Measurements from ENCODE around the gene TNK2. TPM values are rescaled to one million over a fixed set of nuclear protein-coding genes. Genes with fewer than 3 reads are reported as not detected.
"Not testable (repeated sequence)": the region's sequence is repeated elsewhere in the genome, so short reads cannot be mapped to it uniquely, and the experiment has no call there.

Gene TNK2
- polyA plus RNA-seq, 1 donor (not counting 4 experiments of a cell fraction or from before 2014, with no cell fraction given) = 15.8 TPM

DNA sequence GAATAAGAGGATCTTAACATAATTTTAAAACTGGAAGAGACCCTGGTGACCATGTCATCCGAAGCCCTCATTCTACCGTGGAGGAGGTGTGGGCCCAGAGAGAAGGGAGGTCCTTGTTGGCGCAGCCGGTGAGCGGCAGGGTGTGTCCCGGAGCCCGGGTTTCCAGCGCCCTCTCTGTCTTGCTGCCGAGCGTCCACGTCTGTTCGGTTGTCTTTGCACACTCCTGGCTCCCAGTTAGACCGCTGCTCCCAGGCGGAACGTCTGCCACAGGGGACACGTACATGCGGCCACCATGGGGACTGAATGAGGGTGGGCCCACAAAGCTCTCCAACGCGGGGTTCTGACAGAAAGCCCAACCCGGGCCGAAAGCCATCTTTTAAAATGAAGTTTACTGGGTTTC, 90.0 kb downstream of the TNK2 start:
- DNase-seq (ENCODE audit: low read depth, low spot score) = no peak
- no peaks in the 10 kb centered on the region for H3K79me2 ChIP-seq (ENCODE audit: control insufficient read depth, insufficient read depth, low read length)
- peaks cover 20% of the 10 kb centered on the region for H3K27me3 ChIP-seq (ENCODE audit: control insufficient read depth, extremely low read depth, insufficient read depth, low read length)
- H3K9ac ChIP-seq (ENCODE audit: control insufficient read depth, extremely low read depth, insufficient read depth, low read length) = no peak overlapping the region
- no peak overlapping the region for H2AFZ ChIP-seq (ENCODE audit: control insufficient read depth, low read length)
- dilution Hi-C loops (cut with MboI; ENCODE audit: extremely low pct_ligation_motif_present, low sequenced_read_pairs) = no loop called here
- no peak overlapping the region for H3K4me2 ChIP-seq (ENCODE audit: control insufficient read depth, extremely low read depth, insufficient read depth, low read depth, low read length)
- no peak for TF ChIP-seq EZH2 (IDR thresholded peaks at IDR 0.05; ENCODE audit: low read length)
- TF ChIP-seq CTCF (optimal IDR thresholded peaks at IDR 0.05 in 1 of 3, IDR thresholded peaks at IDR 0.05 in 1 of 3, conservative IDR thresholded peaks at IDR 0.05 in 1 of 3; ENCODE audit: extremely low read depth in 1 of 3, insufficient read depth in 2 of 3, low read length in 3 of 3) = no peak
- H3K4me1 ChIP-seq (ENCODE audit: control insufficient read depth, extremely low read depth, insufficient read depth, low read length) = peaks cover 2% of the 10 kb centered on the region
- no peaks in the 10 kb centered on the region for H3K36me3 ChIP-seq (ENCODE audit: control insufficient read depth in 2 of 2, extremely low read depth in 1 of 2, insufficient read depth in 2 of 2, low read length in 2 of 2)
- no peak overlapping the region for H3K27ac ChIP-seq (ENCODE audit: control insufficient read depth, insufficient read depth, low read length)
- no peaks in the 10 kb centered on the region for H4K20me1 ChIP-seq (ENCODE audit: control insufficient read depth, extremely low read depth, insufficient read depth, low read length)
- FAIRE-seq = no peak
- H3K4me3 ChIP-seq (ENCODE audit: control insufficient read depth in 2 of 3, extremely low read depth in 1 of 3, insufficient read depth in 2 of 3, low read depth in 1 of 3, low read length in 3 of 3) = no peak overlapping the region
- H3K9me1 ChIP-seq (ENCODE audit: control insufficient read depth, extremely low read depth, insufficient read depth, low read length) = no peaks in the 10 kb centered on the region
- H3K9me3 ChIP-seq (ENCODE audit: control insufficient read depth, low read depth, low read length) = no peaks in the 10 kb centered on the region

DNA sequence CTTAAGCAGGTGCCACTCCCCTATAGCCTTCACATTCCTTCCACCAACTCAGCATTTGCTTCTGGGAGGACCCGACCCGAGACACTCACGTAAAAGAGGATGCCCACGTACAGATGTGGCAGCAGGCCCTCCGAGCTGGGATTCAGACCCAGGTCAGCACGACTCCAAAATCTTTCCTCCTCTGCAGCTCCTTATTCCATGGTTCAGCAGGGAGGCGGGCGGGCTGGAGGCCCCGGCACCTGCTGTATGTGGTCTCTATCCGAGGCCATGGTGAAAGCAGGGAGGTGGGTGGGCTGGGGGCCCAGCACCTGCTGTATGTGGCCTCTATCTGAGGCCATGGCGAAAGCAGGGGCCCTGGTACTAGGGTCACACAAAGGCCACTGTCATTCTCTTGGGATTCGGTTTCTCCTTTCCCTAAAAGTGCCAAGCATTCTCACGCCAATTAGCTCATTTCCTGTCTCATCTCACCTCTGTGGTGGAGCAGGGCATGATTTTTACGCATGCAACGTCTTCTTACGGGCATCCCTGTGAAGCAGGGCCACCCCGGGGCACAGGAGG, 90.7 kb downstream of the TNK2 start:
- H3K79me2 ChIP-seq (ENCODE audit: control insufficient read depth, insufficient read depth, low read length) = no peaks in the 10 kb centered on the region
- DNase-seq (ENCODE audit: low read depth, low spot score) (no peak), FAIRE-seq (no peak)
- H3K4me1 ChIP-seq (ENCODE audit: control insufficient read depth, extremely low read depth, insufficient read depth, low read length) = no peaks in the 10 kb centered on the region
- no peaks in the 10 kb centered on the region for H3K9me3 ChIP-seq (ENCODE audit: control insufficient read depth, low read depth, low read length)
- no peak overlapping the region for H3K4me2 ChIP-seq (ENCODE audit: control insufficient read depth, extremely low read depth, insufficient read depth, low read depth, low read length)
- H3K27me3 ChIP-seq (ENCODE audit: control insufficient read depth, extremely low read depth, insufficient read depth, low read length) = peaks cover 21% of the 10 kb centered on the region
- no peaks in the 10 kb centered on the region for H3K36me3 ChIP-seq (ENCODE audit: control insufficient read depth in 2 of 2, extremely low read depth in 1 of 2, insufficient read depth in 2 of 2, low read length in 2 of 2)
- no peak overlapping the region for H3K27ac ChIP-seq (ENCODE audit: control insufficient read depth, insufficient read depth, low read length)
- no peak overlapping the region for H3K9ac ChIP-seq (ENCODE audit: control insufficient read depth, extremely low read depth, insufficient read depth, low read length)
- dilution Hi-C loops (cut with MboI; ENCODE audit: extremely low pct_ligation_motif_present, low sequenced_read_pairs) = no loop called here
- H4K20me1 ChIP-seq (ENCODE audit: control insufficient read depth, extremely low read depth, insufficient read depth, low read length) = no peaks in the 10 kb centered on the region
- no peak overlapping the region for H2AFZ ChIP-seq (ENCODE audit: control insufficient read depth, low read length)
- no peak for TF ChIP-seq EZH2 (IDR thresholded peaks at IDR 0.05; ENCODE audit: low read length)
- no peak for TF ChIP-seq CTCF (optimal IDR thresholded peaks at IDR 0.05 in 1 of 3, IDR thresholded peaks at IDR 0.05 in 1 of 3, conservative IDR thresholded peaks at IDR 0.05 in 1 of 3; ENCODE audit: extremely low read depth in 1 of 3, insufficient read depth in 2 of 3, low read length in 3 of 3)
- no peaks in the 10 kb centered on the region for H3K9me1 ChIP-seq (ENCODE audit: control insufficient read depth, extremely low read depth, insufficient read depth, low read length)
- no peak overlapping the region for H3K4me3 ChIP-seq (ENCODE audit: control insufficient read depth in 2 of 3, extremely low read depth in 1 of 3, insufficient read depth in 2 of 3, low read depth in 1 of 3, low read length in 3 of 3)

DNA sequence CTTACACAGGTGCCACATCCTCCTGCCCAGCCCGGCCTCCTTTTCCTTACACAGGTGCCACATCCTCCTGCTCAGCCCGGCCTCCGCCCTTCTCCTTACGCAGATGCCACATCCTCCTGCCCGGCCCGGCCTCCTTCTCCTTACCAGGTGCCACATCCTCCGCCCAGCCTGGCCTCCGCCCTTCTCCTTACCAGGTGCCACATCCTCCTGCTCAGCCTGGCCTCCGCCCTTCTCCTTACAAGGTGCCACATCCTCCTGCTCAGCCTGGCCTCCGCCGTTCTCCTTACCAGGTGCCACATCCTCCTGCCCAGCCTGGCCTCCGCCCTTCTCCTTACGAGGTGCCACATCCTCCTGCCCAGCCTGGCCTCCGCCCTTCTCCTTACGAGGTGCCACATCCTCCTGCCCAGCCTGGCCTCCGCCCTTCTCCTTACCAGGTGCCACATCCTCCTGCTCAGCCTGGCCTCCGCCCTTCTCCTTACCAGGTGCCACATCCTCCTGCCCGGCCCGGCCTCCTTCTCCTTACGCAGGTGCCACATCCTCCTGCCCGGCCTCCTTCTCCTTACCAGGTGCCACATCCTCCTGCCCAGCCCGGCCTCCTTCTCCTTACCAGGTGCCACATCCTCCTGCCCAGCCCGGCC, 92.0 kb downstream of the TNK2 start:
- H4K20me1 ChIP-seq (ENCODE audit: control insufficient read depth, extremely low read depth, insufficient read depth, low read length); H3K9ac ChIP-seq (ENCODE audit: control insufficient read depth, extremely low read depth, insufficient read depth, low read length); H3K9me1 ChIP-seq (ENCODE audit: control insufficient read depth, extremely low read depth, insufficient read depth, low read length); DNase-seq (ENCODE audit: low read depth, low spot score); H2AFZ ChIP-seq (ENCODE audit: control insufficient read depth, low read length); H3K9me3 ChIP-seq (ENCODE audit: control insufficient read depth, low read depth, low read length); FAIRE-seq; H3K4me2 ChIP-seq (ENCODE audit: control insufficient read depth, extremely low read depth, insufficient read depth, low read depth, low read length); H3K36me3 ChIP-seq (ENCODE audit: control insufficient read depth in 2 of 2, extremely low read depth in 1 of 2, insufficient read depth in 2 of 2, low read length in 2 of 2); H3K4me3 ChIP-seq (ENCODE audit: control insufficient read depth in 2 of 3, extremely low read depth in 1 of 3, insufficient read depth in 2 of 3, low read depth in 1 of 3, low read length in 3 of 3); H3K4me1 ChIP-seq (ENCODE audit: control insufficient read depth, extremely low read depth, insufficient read depth, low read length); H3K79me2 ChIP-seq (ENCODE audit: control insufficient read depth, insufficient read depth, low read length); H3K27ac ChIP-seq (ENCODE audit: control insufficient read depth, insufficient read depth, low read length); dilution Hi-C loops (cut with MboI; ENCODE audit: extremely low pct_ligation_motif_present, low sequenced_read_pairs): not testable (repeated sequence)
- H3K27me3 ChIP-seq (ENCODE audit: control insufficient read depth, extremely low read depth, insufficient read depth, low read length) = peaks cover 25% of the 10 kb centered on the region

Measured in keratinocyte (primary cell).